Loucy (cell line): ENCODE measurements around the gene DPF3.

Experiments used
- H2AFZ ChIP-seq: fragments of 200-600 bp; sonication (generic); 2 replicates; pipeline ENCODE4 v1.6.0; 2016; ENCODE audit warnings: antibody characterized with exemption, mild to moderate bottlenecking, low read length, moderate library complexity
- H3F3A ChIP-seq: fragments of 200-600 bp; 2 replicates; pipeline ENCODE4 v1.6.0; 2016; ENCODE audit warnings: antibody characterized with exemption, low read depth, mild to moderate bottlenecking
- H3K27me3 ChIP-seq: fragments of 200-600 bp; sonication (generic); 2 replicates; pipeline ENCODE4 v1.6.1; 2014; ENCODE audit warnings: low read length, mild to moderate bottlenecking; ENCODE audit not compliant: insufficient read depth, poor library complexity, severe bottlenecking
- H3K36me3 ChIP-seq: fragments of 200-600 bp; sonication (generic); 2 replicates; pipeline ENCODE4 v1.6.1; 2016; ENCODE audit warnings: low read length; ENCODE audit not compliant: insufficient read depth
- H3K4me1 ChIP-seq: fragments of 200-600 bp; sonication (generic); 2 replicates; pipeline ENCODE4 v1.5.1; 2014; ENCODE audit warnings: low read length, mild to moderate bottlenecking; ENCODE audit not compliant: insufficient read depth, poor library complexity, severe bottlenecking
- H3K4me2 ChIP-seq: fragments of 200-600 bp; sonication (generic); 2 replicates; pipeline ENCODE4 v1.6.0; 2014; ENCODE audit warnings: antibody characterized with exemption, low read length, low read depth, mild to moderate bottlenecking; ENCODE audit not compliant: poor library complexity, severe bottlenecking
- H3K4me3 ChIP-seq: fragments of 200-600 bp; sonication (generic); 2 replicates; pipeline ENCODE4 v1.5.1; 2014; ENCODE audit warnings: low read length, mild to moderate bottlenecking, mixed read lengths; ENCODE audit not compliant: poor library complexity, severe bottlenecking
- H3K79me2 ChIP-seq: fragments of 200-600 bp; sonication (generic); 2 replicates; pipeline ENCODE4 v1.6.1; 2014; ENCODE audit warnings: low read length; ENCODE audit not compliant: insufficient read depth
- H3K9ac ChIP-seq: fragments of 200-600 bp; sonication (generic); 2 replicates; pipeline ENCODE4 v1.6.0; 2014; ENCODE audit warnings: mild to moderate bottlenecking, low read depth, low read length, moderate library complexity; ENCODE audit not compliant: poor library complexity, severe bottlenecking
- H3K9me2 ChIP-seq: fragments of 200-600 bp; sonication (generic); replicated peaks from 2 replicates; pipeline ENCODE4 v1.6.1; 2016; ENCODE audit warnings: low read depth, low read length, mixed read lengths
- H3K9me3 ChIP-seq: fragments of 200-600 bp; sonication (generic); 2 replicates; pipeline ENCODE4 v1.6.1; 2014; ENCODE audit warnings: mild to moderate bottlenecking, antibody characterized with exemption, low read length, low read depth; ENCODE audit not compliant: insufficient read depth
- H4K20me1 ChIP-seq: fragments of 200-600 bp; sonication (generic); 2 replicates; pipeline ENCODE4 v1.6.0; 2014; ENCODE audit warnings: antibody characterized with exemption, low read length, mild to moderate bottlenecking; ENCODE audit not compliant: insufficient read depth, poor library complexity, severe bottlenecking
- CTCF ChIP-seq: fragments of 200-600 bp; sonication (generic); conservative IDR thresholded peaks from 2 replicates; pipeline ENCODE4 v1.5.1; 2014; ENCODE audit warnings: mild to moderate bottlenecking, antibody characterized with exemption, low read length
- EZH2phosphoT487 ChIP-seq: fragments of 200-600 bp; IDR thresholded peaks from 2 replicates; pipeline ENCODE4 v1.6.1; 2018; ENCODE audit warnings: antibody characterized with exemption, mild to moderate bottlenecking, moderate library complexity, borderline replicate concordance

DPF3 gene

DNA sequence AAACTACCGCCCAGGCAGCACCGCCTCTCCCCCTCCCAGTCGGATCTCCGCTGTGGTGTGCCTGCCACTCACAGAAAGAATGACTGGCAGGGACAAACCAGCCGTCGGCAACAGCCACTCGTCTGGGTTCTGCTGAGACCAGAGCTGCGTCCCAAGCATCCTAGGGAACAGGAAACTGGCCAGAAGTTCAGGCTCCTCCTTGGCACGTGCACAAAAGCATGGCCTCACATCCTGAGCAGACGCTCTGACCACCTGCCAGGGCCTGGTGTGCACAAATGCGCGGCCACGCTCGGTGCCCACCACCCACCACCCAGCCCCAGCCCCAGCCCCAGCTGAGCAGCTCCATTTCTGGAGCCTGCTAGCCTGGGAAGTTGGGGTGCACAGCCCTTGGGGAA is 214.8 kb downstream of the DPF3 start:
- peaks cover 86% of the 10 kb centered on the region; the same call in 1 of the 2 replicates for H3K36me3 ChIP-seq
- H3K9me3 ChIP-seq, result no peaks in the 10 kb centered on the region; the same call in 1 of the 2 replicates
- H3K27me3 ChIP-seq, result no peaks in the 10 kb centered on the region
- no peak overlapping the region for H3K4me3 ChIP-seq
- TF ChIP-seq CTCF (no peak), EZH2phosphoT487 (no peak)
- no peak overlapping the region for H3K4me2 ChIP-seq
- no peak overlapping the region for H3K9ac ChIP-seq
- no peaks in the 10 kb centered on the region for H4K20me1 ChIP-seq
- no peaks in the 10 kb centered on the region for H3K4me1 ChIP-seq
- H3K79me2 ChIP-seq, result no peaks in the 10 kb centered on the region
- H3F3A ChIP-seq, result no peaks in the 10 kb centered on the region
- no peaks in the 10 kb centered on the region for H3K9me2 ChIP-seq
- H2AFZ ChIP-seq, result no peak overlapping the region

DNA sequence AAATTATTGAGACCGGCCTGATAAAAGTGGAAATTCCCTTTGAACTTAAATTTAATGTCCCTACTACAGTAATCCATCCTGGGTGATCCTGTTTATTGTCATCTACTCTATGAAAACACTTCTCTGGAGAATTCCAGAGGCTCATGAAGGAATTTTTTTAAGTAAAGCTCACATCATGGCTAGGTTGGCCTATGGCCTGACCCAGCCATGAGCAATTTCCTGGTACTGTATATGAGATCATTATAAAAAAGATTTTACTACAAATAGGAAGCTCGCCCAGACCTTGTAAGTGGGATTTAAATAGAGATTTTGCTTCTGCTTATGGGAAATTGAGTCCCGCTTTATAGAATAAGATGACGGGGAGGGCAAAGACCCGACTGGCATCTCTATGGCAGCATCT is 215.5 kb downstream of the DPF3 start:
- no peak for TF ChIP-seq EZH2phosphoT487
- TF ChIP-seq CTCF, result no peak
- H3K4me3 ChIP-seq, result no peak overlapping the region
- peaks cover 88% of the 10 kb centered on the region; the same call in 1 of the 2 replicates for H3K36me3 ChIP-seq
- H3K9me2 ChIP-seq, result no peaks in the 10 kb centered on the region
- H3K9ac ChIP-seq, result no peak overlapping the region
- no peaks in the 10 kb centered on the region; the same call in 1 of the 2 replicates for H3K9me3 ChIP-seq
- H2AFZ ChIP-seq, result no peak overlapping the region
- no peaks in the 10 kb centered on the region for H4K20me1 ChIP-seq
- H3F3A ChIP-seq, result no peaks in the 10 kb centered on the region
- no peak overlapping the region for H3K4me2 ChIP-seq
- no peaks in the 10 kb centered on the region for H3K27me3 ChIP-seq
- H3K4me1 ChIP-seq, result no peaks in the 10 kb centered on the region
- H3K79me2 ChIP-seq, result no peaks in the 10 kb centered on the region

GRCh38 chr14:72677664-72678063 is 216.2 kb downstream of the DPF3 start:
- Histone ChIP-seq H4K20me1 (no peaks in the 10 kb centered on the region), H2AFZ (no peak overlapping the region), H3K36me3 (peaks cover 92% of the 10 kb centered on the region), H3K9me3 (no peaks in the 10 kb centered on the region; the same call in 1 of the 2 replicates), H3K9me2 (no peaks in the 10 kb centered on the region), H3F3A (no peaks in the 10 kb centered on the region), H3K9ac (no peak overlapping the region), H3K4me2 (no peak overlapping the region), H3K79me2 (no peaks in the 10 kb centered on the region), H3K4me1 (no peaks in the 10 kb centered on the region), H3K27me3 (no peaks in the 10 kb centered on the region), H3K4me3 (no peak overlapping the region)
- no peak for TF ChIP-seq EZH2phosphoT487

DNA sequence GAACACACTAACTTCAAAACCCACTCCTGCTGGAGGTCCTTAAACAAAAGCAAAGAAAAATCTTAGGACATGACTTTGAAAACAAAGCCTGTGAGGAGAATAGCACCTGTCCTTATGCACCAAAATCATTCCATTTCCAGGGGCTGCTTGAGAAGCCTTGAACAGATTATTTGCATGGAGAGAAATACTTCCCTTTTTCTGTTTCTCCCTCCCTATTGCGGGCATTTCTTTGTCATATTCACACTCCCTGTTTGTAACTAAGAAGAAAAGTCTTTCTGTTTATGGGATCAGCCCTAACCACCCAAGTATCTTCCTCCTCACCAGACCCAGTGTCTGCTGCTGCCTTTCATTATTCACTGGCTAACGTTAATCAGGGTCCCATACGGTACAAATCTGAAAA is 218.8 kb downstream of the DPF3 start:
- H3K9me2 ChIP-seq, result no peaks in the 10 kb centered on the region
- H3K27me3 ChIP-seq, result no peaks in the 10 kb centered on the region
- no peak overlapping the region for H3K4me3 ChIP-seq
- H4K20me1 ChIP-seq, result no peaks in the 10 kb centered on the region
- H3K4me2 ChIP-seq, result no peak overlapping the region
- peaks cover 95% of the 10 kb centered on the region for H3K36me3 ChIP-seq
- no peaks in the 10 kb centered on the region; the same call in 1 of the 2 replicates for H3K9me3 ChIP-seq
- no peaks in the 10 kb centered on the region for H3K79me2 ChIP-seq
- no peak overlapping the region for H2AFZ ChIP-seq
- H3F3A ChIP-seq, result no peaks in the 10 kb centered on the region
- TF ChIP-seq CTCF (no peak), EZH2phosphoT487 (no peak)
- H3K4me1 ChIP-seq, result peaks cover 8% of the 10 kb centered on the region
- no peak overlapping the region for H3K9ac ChIP-seq
